Adrenal gland (tissue), 5 donors: Measurements from ENCODE around the gene PPM1L.

ENCODE experiments used
- CTCF ChIP-seq, 6 experiments: fragments of 450-650 bp in 4 of 6; fragments of 200-600 bp in 2 of 6; sonication (generic) in 1 of 6; IDR thresholded peaks; 1 replicate in 5 of 6; 2 replicates in 1 of 6; pipeline versions ENCODE4 v1.5.1 to v1.8.0; 2016 to 2021; ENCODE audit warnings: antibody characterized with exemption in 6 of 6, mild to moderate bottlenecking in 2 of 6, moderate library complexity in 1 of 6
- POLR2A ChIP-seq, 2 donors: fragments of 450-650 bp; IDR thresholded peaks; one replicate each; pipeline ENCODE4 v1.6.1; 2017; ENCODE audit warnings: antibody characterized with exemption in 2 of 2, mild to moderate bottlenecking in 2 of 2, moderate library complexity in 1 of 2
- donor health status: DM: no; HTN: no; CAD: no.

- TF ChIP-seq CTCF (IDR thresholded peaks at IDR 0.05) (no peak), POLR2A (IDR thresholded peaks at IDR 0.05) (no peak)
These were observed 69.3 kb downstream of the PPM1L start for GRCh38 chr3:160825311-160825800.
